H1 (cell line): ENCODE measurements around the gene SLC44A5. TPM values are rescaled to one million over a fixed set of nuclear protein-coding genes. Genes with fewer than 3 reads are reported as not detected.

Experiments used
- ASH2L ChIP-seq: fragments of 200-600, 300-600 bp; sonication (generic); IDR thresholded peaks from one replicate; pipeline ENCODE4 v1.7.1; 2017; ENCODE audit warnings: low read length
- ATF3 ChIP-seq: IDR thresholded peaks from 2 replicates; pipeline ENCODE4 v1.6.1; 2011; ENCODE audit warnings: low read depth, mild to moderate bottlenecking, low read length; ENCODE audit not compliant: insufficient read depth
- CREB1 ChIP-seq: IDR thresholded peaks from 2 replicates; pipeline ENCODE4 v1.6.1; 2012; ENCODE audit warnings: inconsistent platforms
- E2F6 ChIP-seq: IDR thresholded peaks from 2 replicates; pipeline ENCODE4 v1.6.1; 2012; ENCODE audit warnings: inconsistent platforms
- GTF2F1 ChIP-seq: IDR thresholded peaks from 2 replicates; pipeline ENCODE4 v1.6.1; 2012; ENCODE audit warnings: low read depth, low read length, improper control_type of control experiment, borderline replicate concordance
- HDAC6 ChIP-seq: IDR thresholded peaks from one replicate; pipeline ENCODE4 v1.7.1; 2012; ENCODE audit warnings: low read depth, mild to moderate bottlenecking, inconsistent platforms, low read length, moderate library complexity
- JUND ChIP-seq: IDR thresholded peaks from 2 replicates; pipeline ENCODE4 v1.6.1; 2011; ENCODE audit warnings: mild to moderate bottlenecking, improper control_type of control experiment, low read length
- NRF1 ChIP-seq: IDR thresholded peaks from 2 replicates; pipeline ENCODE4 v1.6.1; 2011; ENCODE audit warnings: mild to moderate bottlenecking, low read depth, low read length, improper control_type of control experiment
- SIRT6 ChIP-seq: IDR thresholded peaks from one replicate; pipeline ENCODE4 v1.7.1; 2012; ENCODE audit warnings: low read length, inconsistent platforms
- SUZ12 ChIP-seq: fragments of 200-600 bp; sonication (generic); IDR thresholded peaks from 2 replicates; pipeline ENCODE4 v1.6.1; 2012; ENCODE audit warnings: mild to moderate bottlenecking, inconsistent platforms, low read length, moderate library complexity, mixed read lengths
- ZNF274 ChIP-seq: IDR thresholded peaks from 2 replicates; pipeline ENCODE4 v1.7.0; 2012; ENCODE audit warnings: low read length, borderline replicate concordance; ENCODE audit errors: extremely low read depth
- polyA plus RNA-seq, 7 experiments: library from polyadenylated mRNA; depleted of rRNA in 3 of 7; stranded (reverse) in 5 of 7; unstranded in 2 of 7; fragments of >200 nt in 5 of 7; fragments of 200-250 nt in 2 of 7; gene quantifications; 1 replicate in 5 of 7; 2 replicates in 1 of 7; 4 replicates in 1 of 7; pipeline versions ENCODE4 v1.2.1 to v1.2.3, GENCODE V29; 2011 to 2013; ENCODE audit warnings: missing spikeins in 2 of 7, mixed read lengths in 2 of 7
- total RNA-seq: library from RNA; stranded (reverse); fragmentation: NEBNext Ultra II Directional; extraction: Animal tissue kit (Norgen Biotek cat#: 25700); gene quantifications from 2 replicates; pipeline ENCODE4 v1.2.1, GENCODE V29; 2021
- TF ChIP-seq, protein P1 (sequence below): fragments of 300-600 bp; sonication (generic); IDR thresholded peaks from 2 replicates; pipeline ENCODE4 v1.7.1; 2012; ENCODE audit warnings: low read length, moderate library complexity, mild to moderate bottlenecking, inconsistent platforms; ENCODE audit not compliant: insufficient replicate concordance

The SLC44A5 gene
- total and polyA plus RNA-seq, 2 of the 8 experiments (the other 6 are each of a cell fraction or from before 2014, with no cell fraction given), result 1.8 to 3.3 TPM

GRCh38 chr1:75273110-75273509, 337.8 kb downstream of the SLC44A5 start (continued):
- TF ChIP-seq, protein P1, sequence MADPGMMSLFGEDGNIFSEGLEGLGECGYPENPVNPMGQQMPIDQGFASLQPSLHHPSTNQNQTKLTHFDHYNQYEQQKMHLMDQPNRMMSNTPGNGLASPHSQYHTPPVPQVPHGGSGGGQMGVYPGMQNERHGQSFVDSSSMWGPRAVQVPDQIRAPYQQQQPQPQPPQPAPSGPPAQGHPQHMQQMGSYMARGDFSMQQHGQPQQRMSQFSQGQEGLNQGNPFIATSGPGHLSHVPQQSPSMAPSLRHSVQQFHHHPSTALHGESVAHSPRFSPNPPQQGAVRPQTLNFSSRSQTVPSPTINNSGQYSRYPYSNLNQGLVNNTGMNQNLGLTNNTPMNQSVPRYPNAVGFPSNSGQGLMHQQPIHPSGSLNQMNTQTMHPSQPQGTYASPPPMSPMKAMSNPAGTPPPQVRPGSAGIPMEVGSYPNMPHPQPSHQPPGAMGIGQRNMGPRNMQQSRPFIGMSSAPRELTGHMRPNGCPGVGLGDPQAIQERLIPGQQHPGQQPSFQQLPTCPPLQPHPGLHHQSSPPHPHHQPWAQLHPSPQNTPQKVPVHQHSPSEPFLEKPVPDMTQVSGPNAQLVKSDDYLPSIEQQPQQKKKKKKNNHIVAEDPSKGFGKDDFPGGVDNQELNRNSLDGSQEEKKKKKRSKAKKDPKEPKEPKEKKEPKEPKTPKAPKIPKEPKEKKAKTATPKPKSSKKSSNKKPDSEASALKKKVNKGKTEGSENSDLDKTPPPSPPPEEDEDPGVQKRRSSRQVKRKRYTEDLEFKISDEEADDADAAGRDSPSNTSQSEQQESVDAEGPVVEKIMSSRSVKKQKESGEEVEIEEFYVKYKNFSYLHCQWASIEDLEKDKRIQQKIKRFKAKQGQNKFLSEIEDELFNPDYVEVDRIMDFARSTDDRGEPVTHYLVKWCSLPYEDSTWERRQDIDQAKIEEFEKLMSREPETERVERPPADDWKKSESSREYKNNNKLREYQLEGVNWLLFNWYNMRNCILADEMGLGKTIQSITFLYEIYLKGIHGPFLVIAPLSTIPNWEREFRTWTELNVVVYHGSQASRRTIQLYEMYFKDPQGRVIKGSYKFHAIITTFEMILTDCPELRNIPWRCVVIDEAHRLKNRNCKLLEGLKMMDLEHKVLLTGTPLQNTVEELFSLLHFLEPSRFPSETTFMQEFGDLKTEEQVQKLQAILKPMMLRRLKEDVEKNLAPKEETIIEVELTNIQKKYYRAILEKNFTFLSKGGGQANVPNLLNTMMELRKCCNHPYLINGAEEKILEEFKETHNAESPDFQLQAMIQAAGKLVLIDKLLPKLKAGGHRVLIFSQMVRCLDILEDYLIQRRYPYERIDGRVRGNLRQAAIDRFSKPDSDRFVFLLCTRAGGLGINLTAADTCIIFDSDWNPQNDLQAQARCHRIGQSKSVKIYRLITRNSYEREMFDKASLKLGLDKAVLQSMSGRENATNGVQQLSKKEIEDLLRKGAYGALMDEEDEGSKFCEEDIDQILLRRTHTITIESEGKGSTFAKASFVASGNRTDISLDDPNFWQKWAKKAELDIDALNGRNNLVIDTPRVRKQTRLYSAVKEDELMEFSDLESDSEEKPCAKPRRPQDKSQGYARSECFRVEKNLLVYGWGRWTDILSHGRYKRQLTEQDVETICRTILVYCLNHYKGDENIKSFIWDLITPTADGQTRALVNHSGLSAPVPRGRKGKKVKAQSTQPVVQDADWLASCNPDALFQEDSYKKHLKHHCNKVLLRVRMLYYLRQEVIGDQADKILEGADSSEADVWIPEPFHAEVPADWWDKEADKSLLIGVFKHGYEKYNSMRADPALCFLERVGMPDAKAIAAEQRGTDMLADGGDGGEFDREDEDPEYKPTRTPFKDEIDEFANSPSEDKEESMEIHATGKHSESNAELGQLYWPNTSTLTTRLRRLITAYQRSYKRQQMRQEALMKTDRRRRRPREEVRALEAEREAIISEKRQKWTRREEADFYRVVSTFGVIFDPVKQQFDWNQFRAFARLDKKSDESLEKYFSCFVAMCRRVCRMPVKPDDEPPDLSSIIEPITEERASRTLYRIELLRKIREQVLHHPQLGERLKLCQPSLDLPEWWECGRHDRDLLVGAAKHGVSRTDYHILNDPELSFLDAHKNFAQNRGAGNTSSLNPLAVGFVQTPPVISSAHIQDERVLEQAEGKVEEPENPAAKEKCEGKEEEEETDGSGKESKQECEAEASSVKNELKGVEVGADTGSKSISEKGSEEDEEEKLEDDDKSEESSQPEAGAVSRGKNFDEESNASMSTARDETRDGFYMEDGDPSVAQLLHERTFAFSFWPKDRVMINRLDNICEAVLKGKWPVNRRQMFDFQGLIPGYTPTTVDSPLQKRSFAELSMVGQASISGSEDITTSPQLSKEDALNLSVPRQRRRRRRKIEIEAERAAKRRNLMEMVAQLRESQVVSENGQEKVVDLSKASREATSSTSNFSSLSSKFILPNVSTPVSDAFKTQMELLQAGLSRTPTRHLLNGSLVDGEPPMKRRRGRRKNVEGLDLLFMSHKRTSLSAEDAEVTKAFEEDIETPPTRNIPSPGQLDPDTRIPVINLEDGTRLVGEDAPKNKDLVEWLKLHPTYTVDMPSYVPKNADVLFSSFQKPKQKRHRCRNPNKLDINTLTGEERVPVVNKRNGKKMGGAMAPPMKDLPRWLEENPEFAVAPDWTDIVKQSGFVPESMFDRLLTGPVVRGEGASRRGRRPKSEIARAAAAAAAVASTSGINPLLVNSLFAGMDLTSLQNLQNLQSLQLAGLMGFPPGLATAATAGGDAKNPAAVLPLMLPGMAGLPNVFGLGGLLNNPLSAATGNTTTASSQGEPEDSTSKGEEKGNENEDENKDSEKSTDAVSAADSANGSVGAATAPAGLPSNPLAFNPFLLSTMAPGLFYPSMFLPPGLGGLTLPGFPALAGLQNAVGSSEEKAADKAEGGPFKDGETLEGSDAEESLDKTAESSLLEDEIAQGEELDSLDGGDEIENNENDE, result no peak
- TF ChIP-seq ZNF274 (no peak), CREB1 (no peak), SIRT6 (no peak), ATF3 (no peak), ASH2L (no peak), SUZ12 (no peak), HDAC6 (no peak), E2F6 (no peak), GTF2F1 (no peak), JUND (no peak), NRF1 (no peak)
